Activated T-cell treated with anti-CD3 and anti-CD28 coated beads, Interleukin-2, amount 50 U/mL, for 24 hours (primary cell): ENCODE data around the gene SLC1A3.

Source experiments
- DNase-seq: peaks from one replicate; pipeline ENCODE4 v3.0.0-alpha.2; 2020
- H3K27ac Mint-ChIP-seq: 2 replicates; pipeline ENCODE4 v1.8.0; 2020; ENCODE audit warnings: mild to moderate bottlenecking, mixed read lengths
- H3K27me3 Mint-ChIP-seq: 2 replicates; pipeline ENCODE4 v1.8.0; 2020; ENCODE audit warnings: mixed read lengths
- H3K36me3 Mint-ChIP-seq: 2 replicates; pipeline ENCODE4 v1.8.0; 2020; ENCODE audit warnings: low read depth, mixed read lengths
- H3K4me1 Mint-ChIP-seq: 2 replicates; pipeline ENCODE4 v1.8.0; 2020; ENCODE audit warnings: low read depth, mixed read lengths
- H3K4me3 Mint-ChIP-seq: 2 replicates; pipeline ENCODE4 v1.8.0; 2020; ENCODE audit warnings: mild to moderate bottlenecking, moderate library complexity, mixed read lengths
- H3K9me3 Mint-ChIP-seq: 2 replicates; pipeline ENCODE4 v1.8.0; 2020; ENCODE audit warnings: mixed read lengths

SLC1A3 gene

DNA sequence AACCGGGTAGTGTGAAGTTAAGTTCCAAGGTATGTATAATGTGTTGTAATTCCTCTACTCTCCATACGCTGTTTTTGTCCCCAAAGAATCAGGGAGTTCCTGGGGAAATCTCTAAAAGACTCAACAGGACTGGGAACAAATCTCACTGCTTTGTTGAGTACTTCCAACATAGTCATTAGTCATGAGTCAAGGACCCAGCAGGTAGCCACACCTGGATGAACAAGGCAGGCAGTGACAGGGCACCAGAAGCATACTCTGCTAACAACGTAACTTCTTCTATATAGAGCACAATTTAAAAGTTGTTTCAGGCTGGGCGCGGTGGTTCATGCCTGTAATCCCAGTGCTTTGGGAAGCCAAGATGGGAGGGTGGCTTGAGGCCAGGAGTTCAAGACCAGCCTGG lies 126.8 kb downstream of the SLC1A3 start:
- peaks cover 2% of the 10 kb centered on the region for H3K27me3 Mint-ChIP-seq
- no peak for DNase-seq
- H3K9me3 Mint-ChIP-seq = no peaks in the 10 kb centered on the region
- H3K4me1 Mint-ChIP-seq = peaks cover 2% of the 10 kb centered on the region
- H3K27ac Mint-ChIP-seq = no peak overlapping the region
- no peak overlapping the region for H3K4me3 Mint-ChIP-seq
- H3K36me3 Mint-ChIP-seq = no peaks in the 10 kb centered on the region

DNA sequence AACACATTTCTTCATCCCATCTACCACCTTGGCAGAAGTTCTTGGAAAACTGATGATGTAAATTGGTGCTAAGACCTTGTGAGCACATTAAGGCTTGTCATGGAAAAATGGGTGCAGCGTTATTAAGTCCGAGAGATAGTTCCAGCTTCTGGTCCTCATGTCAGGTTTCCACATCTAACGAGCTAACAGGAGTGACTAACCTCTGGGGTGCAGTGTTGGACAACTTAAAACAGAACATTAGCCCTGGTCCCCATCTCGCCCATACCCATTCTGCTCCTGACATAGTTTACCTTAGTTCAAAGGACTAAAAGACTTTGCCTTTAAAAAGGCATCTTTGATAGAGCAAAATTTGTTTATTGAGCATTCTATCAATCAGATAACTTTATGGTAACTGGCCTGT lies 128.0 kb downstream of the SLC1A3 start:
- Mint-ChIP-seq H3K36me3 (no peaks in the 10 kb centered on the region), H3K27me3 (peaks cover 10% of the 10 kb centered on the region), H3K27ac (no peak overlapping the region), H3K9me3 (no peaks in the 10 kb centered on the region), H3K4me1 (peaks cover under 1% of the 10 kb centered on the region), H3K4me3 (no peak overlapping the region)
- no peak for DNase-seq

DNA sequence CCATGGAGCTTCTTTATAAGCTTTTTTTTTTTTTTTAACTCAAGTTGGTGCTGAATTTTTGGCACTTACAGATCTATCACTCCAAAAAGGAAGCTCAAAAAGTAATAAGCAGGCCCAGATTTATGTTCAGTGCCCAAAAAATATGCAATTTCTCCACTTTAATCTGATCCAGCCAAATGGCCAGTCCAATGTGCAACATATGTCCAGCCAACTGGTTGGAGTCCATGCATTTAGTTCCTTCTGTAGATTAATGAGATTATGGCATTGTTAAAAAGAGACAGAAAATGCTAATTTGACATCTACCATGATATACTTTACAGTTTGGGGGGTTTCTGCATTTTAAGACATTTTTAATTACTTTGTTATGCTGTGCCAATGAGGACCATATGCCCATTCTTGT lies 129.5 kb downstream of the SLC1A3 start:
- Mint-ChIP-seq H3K27ac (no peak overlapping the region), H3K4me3 (no peak overlapping the region), H3K36me3 (no peaks in the 10 kb centered on the region), H3K4me1 (peaks cover 2% of the 10 kb centered on the region), H3K27me3 (peaks cover 14% of the 10 kb centered on the region), H3K9me3 (no peaks in the 10 kb centered on the region)
- DNase-seq = no peak
